ELF-1 (cell line): ENCODE results near the gene GABRB1.
A peak's percentile ranks its signal among the peaks of the same experiment; 100 is the strongest.

ENCODE experiments used
- DNase-seq: peaks from one replicate; pipeline ENCODE4 v3.0.0-alpha.2; 2016; ENCODE audit warnings: low read depth, low spot score

Gene GABRB1

GRCh38 chr4:47031011-47031678 is at the start of gene GABRB1:
Gene GABRB1, plus strand, starts transcription at chr4:47031567.
- peak; percentile 5 for DNase-seq

DNA sequence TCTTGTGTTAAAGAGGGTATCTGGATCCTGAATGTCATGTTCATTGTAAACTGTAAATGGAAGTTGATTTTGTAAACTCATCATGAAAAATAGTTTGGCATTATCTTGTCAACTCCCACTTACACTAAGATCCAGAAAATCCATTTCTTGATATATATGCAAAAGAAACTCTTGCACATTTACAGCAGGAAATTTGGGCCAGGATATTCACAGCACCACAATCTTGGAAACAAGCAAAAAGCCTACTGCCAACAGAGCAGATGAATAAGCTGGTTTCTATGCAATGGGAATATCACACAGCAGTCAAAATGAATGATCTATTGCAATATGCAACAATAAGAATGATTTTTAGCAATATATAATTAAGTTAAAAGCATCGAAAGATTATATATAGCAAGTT is 46.6 kb upstream of the GABRB1 start:
- DNase-seq: no peak

DNA sequence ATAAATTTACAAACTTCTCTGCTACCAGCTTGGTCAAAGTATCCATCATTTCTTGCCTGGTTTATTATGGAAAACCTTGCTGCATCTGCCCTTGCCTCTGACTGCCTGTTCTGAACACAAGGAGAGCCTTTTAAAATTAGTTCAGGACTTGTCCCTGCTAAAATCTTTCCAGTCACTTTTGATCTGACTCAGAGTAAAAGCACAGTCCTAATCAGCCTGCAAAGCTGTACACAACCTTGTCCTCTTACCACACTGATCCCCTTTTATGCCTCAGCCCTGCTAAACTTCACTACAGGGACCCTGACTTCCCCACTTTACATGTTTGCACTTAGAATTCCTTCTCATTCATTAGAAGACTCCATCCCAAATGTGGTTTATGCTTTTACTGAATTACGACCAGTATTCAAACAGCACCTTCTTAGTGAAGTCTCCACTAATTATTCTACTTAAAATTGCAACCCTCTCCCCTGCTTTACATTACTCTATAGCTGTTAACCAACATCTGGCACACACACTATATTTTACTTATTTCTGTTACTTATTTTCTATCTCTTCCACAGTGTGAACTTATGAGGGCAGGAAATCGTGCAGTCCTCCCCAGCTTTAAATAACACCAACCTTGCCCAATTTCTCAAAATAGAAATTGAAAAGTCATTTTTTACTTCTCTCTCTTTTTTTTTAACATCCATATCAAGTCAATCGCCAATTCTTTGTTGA is 44.3 kb upstream of the GABRB1 start:
- no peak for DNase-seq

GRCh38 chr4:46992338-46992737 is 39.0 kb upstream of the GABRB1 start:
- DNase-seq: no peak

GRCh38 chr4:46993075-46994006 is 38.0 kb upstream of the GABRB1 start, which contains the start of gene GABRA4:
Gene GABRA4, minus strand, starts transcription at chr4:46993581. Its CDS starts 157 bp downstream, at chr4:46993424.
- DNase-seq: peak; percentile 1

DNA sequence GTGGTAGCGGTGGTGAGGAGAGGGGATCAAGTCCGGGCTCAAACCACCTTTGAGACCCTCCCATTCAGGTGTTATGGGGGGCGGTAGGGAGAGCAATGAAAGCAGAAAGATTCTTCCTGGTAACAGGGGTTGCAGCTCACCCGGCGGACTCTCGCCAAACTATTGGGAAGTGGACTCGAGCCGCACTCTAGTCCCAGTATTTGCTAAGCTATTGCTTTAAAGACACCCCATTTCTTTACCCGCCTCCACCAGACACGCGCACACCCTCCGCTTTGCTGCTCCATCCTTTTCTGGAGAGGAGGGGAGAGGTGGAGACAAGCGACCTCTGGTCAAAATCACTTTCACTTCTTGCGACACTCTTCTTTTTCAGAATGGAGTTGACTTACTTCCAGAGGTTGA is 37.4 kb upstream of the GABRB1 start:
- no peak for DNase-seq

- DNase-seq: no peak
These were observed 31.8 kb upstream of the GABRB1 start for GRCh38 chr4:46999566-46999965.

DNA sequence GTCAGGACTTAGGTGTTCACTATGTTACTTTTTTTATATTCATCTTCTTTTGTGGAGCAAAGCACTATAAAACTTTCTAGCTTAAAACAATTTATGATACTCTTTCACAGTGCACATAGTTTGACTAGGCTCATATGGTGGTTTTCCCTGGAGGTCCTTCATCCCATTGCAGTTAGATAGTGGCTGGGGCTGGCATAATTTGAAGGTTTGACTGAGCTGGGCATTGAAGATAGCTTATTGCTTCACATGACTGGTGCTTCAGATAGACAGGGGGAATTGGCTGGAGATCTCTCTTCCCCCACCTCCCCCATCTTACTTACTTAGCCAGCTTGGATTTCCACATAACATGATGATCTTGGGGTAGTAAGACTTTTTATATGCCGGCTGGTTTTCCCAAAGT is 31.0 kb upstream of the GABRB1 start:
- DNase-seq: no peak

DNA sequence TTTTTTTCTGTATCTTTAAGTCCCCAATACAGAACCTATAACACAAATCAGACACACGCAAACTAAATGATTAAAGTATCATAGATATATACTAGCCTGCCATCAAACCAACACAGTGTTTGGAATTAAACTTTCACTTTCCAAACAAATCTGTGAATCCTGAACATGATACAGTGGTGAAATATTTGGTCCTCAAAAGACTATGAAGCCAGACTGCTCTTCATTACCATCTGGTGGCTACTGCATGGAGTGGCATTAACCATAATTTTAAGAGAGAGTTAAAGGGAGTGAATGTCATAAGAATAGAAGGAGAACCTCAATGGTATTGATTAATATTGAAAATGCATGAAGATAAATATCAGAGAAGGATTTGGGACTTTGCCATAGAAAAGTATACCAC is 28.8 kb upstream of the GABRB1 start:
- DNase-seq: no peak

DNA sequence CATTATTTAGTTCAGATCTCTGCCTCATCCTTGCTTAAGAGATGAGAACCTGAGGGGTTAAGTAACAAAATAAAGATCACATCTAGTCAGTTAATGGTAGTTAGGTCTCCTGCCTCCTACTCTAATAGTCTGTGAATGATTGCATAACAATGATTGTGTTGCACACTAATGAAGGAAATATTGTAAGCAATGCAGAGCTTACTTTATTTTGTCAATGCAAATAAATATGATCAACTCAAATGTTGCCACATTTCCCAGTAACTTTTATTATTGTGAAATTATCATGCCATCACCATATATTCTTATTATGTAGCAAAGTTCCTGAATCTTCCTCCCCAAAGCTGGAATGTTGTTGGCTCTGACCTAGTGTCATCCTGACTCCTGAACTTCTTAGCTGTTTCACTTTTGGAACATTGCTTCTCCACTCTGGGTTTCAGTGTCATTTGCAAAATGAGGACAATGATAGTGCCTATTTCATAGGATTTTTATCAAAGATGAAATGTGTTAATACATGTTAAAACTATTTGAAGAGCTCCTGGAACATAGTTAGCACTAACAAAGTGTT is 20.9 kb upstream of the GABRB1 start:
- no peak for DNase-seq

- DNase-seq: no peak
These were observed 20.4 kb upstream of the GABRB1 start for GRCh38 chr4:47010912-47011446.

DNA sequence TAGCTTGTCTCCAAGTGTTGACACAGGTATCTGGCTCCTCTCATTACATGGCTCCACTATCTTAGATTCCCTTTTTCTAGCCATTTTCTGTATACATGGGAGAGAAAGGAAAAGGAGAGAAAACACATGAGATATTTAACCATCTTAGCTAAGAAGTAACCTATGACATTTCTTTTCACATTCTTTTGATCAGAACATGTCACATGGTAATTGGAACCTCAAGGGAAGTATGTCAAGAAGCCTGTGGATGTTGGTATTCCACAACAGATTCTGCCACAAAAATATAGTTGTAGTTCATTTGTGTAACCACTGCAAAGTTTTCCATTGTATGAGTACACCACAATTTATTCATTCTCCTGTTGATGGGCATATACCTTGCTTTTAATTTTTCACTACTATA is 18.7 kb upstream of the GABRB1 start:
- DNase-seq: no peak

DNA sequence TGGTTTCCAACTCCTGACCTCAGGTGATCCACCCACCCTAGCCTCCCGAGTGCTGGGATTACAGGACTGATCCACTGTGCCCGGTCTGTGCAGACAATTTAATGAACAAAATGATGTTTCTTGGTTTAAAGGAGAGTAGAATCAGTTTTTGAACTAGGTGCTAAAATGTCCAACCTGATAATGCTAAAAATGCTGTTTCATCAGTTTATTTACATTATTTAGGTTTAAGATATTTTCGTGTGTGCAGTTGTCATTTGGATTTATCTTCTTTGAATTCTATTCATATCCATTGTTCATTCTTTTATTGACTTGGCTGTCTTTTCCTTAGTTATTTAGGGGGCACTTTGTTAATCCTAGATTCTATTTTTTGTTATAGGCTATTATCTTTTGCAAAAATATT is 18.0 kb upstream of the GABRB1 start:
- DNase-seq: no peak

DNA sequence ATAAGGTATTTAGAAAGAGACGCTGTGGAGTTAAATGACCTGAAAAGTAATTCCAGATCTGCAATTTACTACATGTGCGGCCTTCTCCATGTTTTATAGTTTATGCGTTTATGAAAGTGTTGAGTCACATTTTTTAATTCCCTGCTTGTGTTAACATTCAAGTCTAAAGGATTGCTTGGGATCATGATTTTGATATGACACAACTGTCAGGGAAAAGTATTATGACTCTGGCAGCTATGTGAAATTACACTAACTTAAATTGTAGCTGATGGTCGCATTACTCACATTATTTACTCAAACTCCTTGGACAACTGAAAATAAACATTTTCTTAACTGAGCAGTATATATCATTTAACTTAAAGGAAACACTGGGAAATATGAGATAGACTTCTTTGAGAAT is 14.3 kb upstream of the GABRB1 start:
- DNase-seq: no peak

DNA sequence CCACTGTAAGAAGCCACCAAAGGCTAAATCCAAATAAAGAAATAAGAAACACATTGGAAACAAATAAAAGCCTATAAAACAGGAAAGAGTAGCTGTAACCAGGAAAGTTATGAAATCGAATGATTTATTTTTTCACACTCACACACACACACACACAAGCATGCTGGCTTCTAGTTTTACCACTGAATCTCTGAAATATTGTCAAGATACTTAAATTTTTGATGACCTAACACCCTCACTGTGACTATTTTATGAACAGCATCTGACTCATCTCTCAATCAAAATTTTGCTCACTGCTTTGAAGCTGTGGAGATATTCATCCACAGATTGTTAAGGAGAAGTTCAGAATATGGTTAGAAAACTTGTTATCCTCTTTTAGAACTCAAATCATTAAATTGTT is 13.9 kb upstream of the GABRB1 start:
- DNase-seq: no peak

- peak; percentile 0 for DNase-seq
These were observed 511 bp downstream of the GABRB1 start for GRCh38 chr4:47031751-47032404.

GRCh38 chr4:47032405-47033106 is 1.2 kb downstream of the GABRB1 start:
- peak; percentile 80 for DNase-seq

DNA sequence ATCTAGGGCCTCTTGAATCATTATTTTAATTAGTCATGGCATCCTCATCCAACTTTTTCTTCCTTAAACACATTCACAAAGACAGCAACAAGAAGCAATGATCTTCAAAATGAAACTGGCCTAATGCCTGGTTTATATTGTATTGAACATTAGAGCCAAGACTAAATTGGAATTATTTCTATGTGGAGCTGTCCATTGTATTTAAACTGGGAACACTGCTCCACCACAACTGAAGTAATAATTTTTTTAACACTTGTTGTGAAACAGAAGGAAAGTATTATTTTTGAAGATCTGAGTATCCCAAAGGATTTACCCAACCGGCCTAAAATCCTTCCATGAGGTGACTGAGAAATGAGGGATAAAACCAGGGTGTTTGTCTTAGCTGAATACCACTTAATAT is 6.9 kb downstream of the GABRB1 start:
- DNase-seq: no peak

GRCh38 chr4:47040828-47041227 is 9.5 kb downstream of the GABRB1 start:
- DNase-seq: no peak

- DNase-seq: no peak
These were observed 12.5 kb downstream of the GABRB1 start for GRCh38 chr4:47043821-47044220.
